Mucosa of descending colon (tissue), 3 donors: Measurements from ENCODE around the gene LIMD2. TPM values are rescaled to one million over a fixed set of nuclear protein-coding genes. Genes with fewer than 3 reads are reported as not detected.
"Not testable (repeated sequence)": the region's sequence is repeated elsewhere in the genome, so short reads cannot be mapped to it uniquely, and the experiment has no call there.

Experiments used
- ATAC-seq: fragments of 200-7000 bp; cut with Tn5 transposase; one replicate; pipeline ENCODE4 v1.9.1; 2020; ENCODE audit warnings: mild to moderate bottlenecking, moderate library complexity
- DNase-seq, 3 donors: peaks; one replicate each; pipeline ENCODE4 v3.0.0-alpha.2; 2020
- H3K36me3 ChIP-seq: fragments of 200-600 bp; one replicate; pipeline ENCODE4 v1.8.0; 2021; ENCODE audit warnings: low read depth, mild to moderate bottlenecking
- H3K4me1 ChIP-seq: fragments of 200-600 bp; one replicate; pipeline ENCODE4 v1.8.0; 2021; ENCODE audit warnings: low read depth, mild to moderate bottlenecking
- H3K4me3 ChIP-seq: fragments of 200-600 bp; one replicate; pipeline ENCODE4 v1.8.0; 2021; ENCODE audit warnings: mild to moderate bottlenecking
- H3K9me3 ChIP-seq: fragments of 200-600 bp; one replicate; pipeline ENCODE4 v1.8.0; 2021; ENCODE audit warnings: mild to moderate bottlenecking
- CTCF ChIP-seq: fragments of 200-600 bp; IDR thresholded peaks from one replicate; pipeline ENCODE4 v1.8.0; 2022; ENCODE audit warnings: antibody characterized with exemption, mild to moderate bottlenecking
- intact Hi-C, 2 donors: fragments of 100-400 bp; cut with DNase I in 1 of 2; cut with micrococcal nuclease in 1 of 2; formaldehyde crosslinking; loops; one replicate each; pipeline versions ENCODE4 v1.11.0 to v1.11.1; 2022; cut with DNase I, micrococcal nuclease
- total RNA-seq, 3 donors: library from RNA; stranded (reverse); fragmentation: NEBNext Ultra II Directional in 2 of 3; extraction: Animal tissue kit (Norgen Biotek cat#: 25700) in 2 of 3; gene quantifications; one replicate each; pipeline versions ENCODE4 v1.2.1 to v1.2.4, GENCODE V29; 2021 to 2023
- donor health status: DM: no; HTN: no; CAD: no; lungs with moderate emphysema.
- donor health status: DM: no; HTN: no; CAD: no.
- donor health status: DM: no; HTN: yes; CAD: no.

LIMD2 gene
- total RNA-seq, 3 donors from 2014 or later = 5.6 to 13.2 (median 8.4) TPM

DNA sequence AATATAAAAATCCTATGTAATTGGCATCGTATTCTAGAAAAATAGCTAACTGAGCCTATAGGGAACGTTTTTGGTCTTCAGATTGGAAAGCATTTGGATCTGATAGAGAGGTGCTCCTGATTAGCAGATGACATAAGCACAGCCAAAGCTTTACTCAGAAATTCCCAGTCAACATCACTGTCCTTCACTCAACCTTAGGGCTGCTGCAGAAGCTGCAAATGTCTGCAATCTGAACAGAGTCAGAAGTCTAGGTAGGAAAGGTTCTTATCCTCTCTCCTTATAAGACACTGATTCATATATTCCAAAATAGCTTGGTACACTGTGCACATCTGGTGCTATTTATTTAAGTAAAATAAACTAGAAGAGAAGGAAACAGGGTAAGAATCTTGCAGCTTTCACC lies 22.5 kb upstream of the LIMD2 start:
- intact Hi-C loops = no loop called here
- no peak for ATAC-seq

GRCh38 chr17:63720194-63720593 lies 20.3 kb upstream of the LIMD2 start:
- H3K4me1 ChIP-seq, DNase-seq, H3K4me3 ChIP-seq, intact Hi-C loops, H3K9me3 ChIP-seq, ATAC-seq, H3K36me3 ChIP-seq: not testable (repeated sequence)

More for the DNA sequence above, 22.5 kb upstream of the LIMD2 start:
- no peaks in the 10 kb centered on the region for H3K9me3 ChIP-seq
- TF ChIP-seq CTCF = no peak
- H3K36me3 ChIP-seq = no peaks in the 10 kb centered on the region
- no peak for DNase-seq
- no peak overlapping the region for H3K4me3 ChIP-seq
- H3K4me1 ChIP-seq = no peaks in the 10 kb centered on the region

- no peaks in the 10 kb centered on the region for H3K36me3 ChIP-seq
- TF ChIP-seq CTCF = no peak
- ATAC-seq (no peak), DNase-seq (no peak)
- H3K4me3 ChIP-seq = no peak overlapping the region
- no peaks in the 10 kb centered on the region for H3K9me3 ChIP-seq
- intact Hi-C loops = no loop called here
- no peaks in the 10 kb centered on the region for H3K4me1 ChIP-seq
These were observed 19.1 kb upstream of the LIMD2 start for GRCh38 chr17:63718988-63719387.

- H3K9me3 ChIP-seq = no peaks in the 10 kb centered on the region
These were observed 16.5 kb upstream of the LIMD2 start for GRCh38 chr17:63716426-63716825.

DNA sequence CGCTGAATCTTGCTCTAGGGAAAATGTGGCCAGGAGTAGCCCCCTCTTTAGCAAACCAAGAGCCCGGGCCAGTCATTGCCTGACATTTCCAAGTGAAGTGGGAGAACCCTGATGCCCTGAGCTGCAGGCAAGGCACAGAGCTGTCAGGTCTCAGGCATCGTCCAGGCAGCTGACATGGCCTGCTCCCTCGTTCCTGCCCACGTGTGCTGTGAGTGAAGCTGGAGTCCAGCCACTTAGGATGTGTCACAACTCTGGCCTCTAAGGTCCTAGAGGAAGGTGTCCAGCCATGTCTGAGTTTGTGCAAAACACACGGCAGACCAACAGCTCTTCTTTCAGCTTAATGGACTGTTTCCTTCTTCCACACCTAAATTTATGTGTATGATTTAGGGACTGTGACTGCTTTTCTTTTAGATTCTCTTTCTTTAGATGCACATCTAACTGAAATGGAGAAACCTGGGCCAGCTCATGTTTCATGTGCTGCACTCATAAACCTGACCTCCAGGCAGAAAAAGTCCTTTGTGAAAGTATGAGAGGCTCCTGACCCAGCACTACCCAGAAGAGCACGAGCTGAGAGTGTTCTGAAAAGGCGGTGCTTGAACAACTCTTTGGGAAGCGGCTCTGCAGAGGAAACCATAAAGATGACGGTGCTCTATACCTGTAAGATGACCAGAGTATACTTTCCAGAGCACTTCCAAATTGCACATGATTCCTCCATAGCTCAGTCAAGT lies 14.8 kb upstream of the LIMD2 start:
- H3K36me3 ChIP-seq = no peaks in the 10 kb centered on the region
- ATAC-seq = no peak
- H3K4me1 ChIP-seq = no peaks in the 10 kb centered on the region
- no peak for TF ChIP-seq CTCF
- H3K9me3 ChIP-seq = no peaks in the 10 kb centered on the region
- no peak overlapping the region for H3K4me3 ChIP-seq
- intact Hi-C loops = no loop called here
- no peak for DNase-seq

More at GRCh38 chr17:63716426-63716825, 16.5 kb upstream of the LIMD2 start:
- no peaks in the 10 kb centered on the region for H3K36me3 ChIP-seq
- TF ChIP-seq CTCF = no peak
- H3K4me1 ChIP-seq = no peaks in the 10 kb centered on the region
- intact Hi-C loops = no loop called here
- no peak for DNase-seq
- ATAC-seq = no peak
- H3K4me3 ChIP-seq = no peak overlapping the region

DNA sequence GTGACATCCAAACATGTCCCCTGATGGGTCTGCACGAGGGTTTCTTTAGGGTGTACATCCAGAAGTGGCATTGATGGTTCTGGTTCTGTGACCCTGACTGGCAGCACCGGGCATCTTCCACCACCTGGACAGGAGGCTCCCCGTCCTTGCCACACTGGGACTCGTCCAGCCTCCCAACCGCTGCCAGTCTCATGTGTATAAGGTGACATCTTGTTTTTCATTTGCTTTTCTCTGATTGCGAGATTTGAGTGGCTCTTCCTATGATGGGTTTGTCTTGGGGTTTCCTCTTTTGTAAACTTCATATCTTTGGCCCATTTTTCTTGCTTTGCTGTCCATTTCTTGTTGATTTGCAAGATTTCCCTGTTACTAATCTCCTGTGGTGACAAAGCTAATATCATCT lies 9.2 kb upstream of the LIMD2 start:
- DNase-seq = no peak
- H3K36me3 ChIP-seq = no peaks in the 10 kb centered on the region

More for the DNA sequence above, 9.2 kb upstream of the LIMD2 start:
- no peak overlapping the region for H3K4me3 ChIP-seq
- intact Hi-C loops = no loop called here
- no peak for TF ChIP-seq CTCF
- H3K9me3 ChIP-seq = no peaks in the 10 kb centered on the region
- no peaks in the 10 kb centered on the region for H3K4me1 ChIP-seq
- ATAC-seq = no peak
